ENCODE results near the gene KDF1. TPM values are rescaled to one million over a fixed set of nuclear protein-coding genes. Genes with fewer than 3 reads are reported as not detected.

KDF1 gene
- total and polyA plus RNA-seq, 2 donors (not counting 3 experiments of a cell fraction or from before 2014, with no cell fraction given) = not detected

DNA sequence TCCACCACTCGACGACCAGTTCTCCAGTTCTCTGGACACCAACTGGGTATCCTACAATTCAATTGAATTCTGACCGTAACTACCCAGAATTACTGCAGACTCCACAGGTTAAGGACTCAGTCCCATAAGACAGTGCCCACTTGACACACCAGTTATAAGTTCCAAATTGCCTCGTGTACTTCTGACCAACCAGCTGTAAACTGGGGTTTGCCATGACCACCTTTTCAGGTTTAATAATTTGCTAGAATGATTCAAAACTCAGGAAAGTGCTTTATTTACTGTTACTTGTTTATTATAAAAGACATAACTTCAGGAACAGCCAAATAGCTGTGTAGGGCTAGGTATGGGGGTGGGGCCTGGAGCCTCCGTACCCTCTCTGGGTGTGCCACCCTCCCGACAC is 23.4 kb downstream of the KDF1 start:
- H2AFZ ChIP-seq (ENCODE audit: low read depth, low read length) = no peak overlapping the region
- dilution Hi-C loops (cut with MboI; ENCODE audit: extremely low pct_ligation_motif_present, low sequenced_read_pairs) = no loop called here
- POLR2A ChIA-PET = no interaction called here
- H3K4me3 ChIP-seq (replicated peaks in 1 of 3; ENCODE audit: insufficient read depth in 1 of 3, low read depth in 1 of 3, low read length in 3 of 3) = no peak overlapping the region
- no peaks in the 10 kb centered on the region for H4K20me1 ChIP-seq (replicated peaks; ENCODE audit: control insufficient read depth, extremely low read depth, insufficient read depth, low read length)
- H3K27ac ChIP-seq (ENCODE audit: insufficient read depth, low read depth, low read length) = no peak overlapping the region
- peaks cover 0 to 15% of the 10 kb centered on the region in 2 experiments for H3K36me3 ChIP-seq (ENCODE audit: control insufficient read depth in 2 of 2, extremely low read depth in 1 of 2, insufficient read depth in 2 of 2, low read length in 2 of 2)
- H3K9ac ChIP-seq (replicated peaks; ENCODE audit: extremely low read depth, insufficient read depth, low read length) = no peak overlapping the region
- no TSS peak for BruUV-seq (replicated peaks)
- FAIRE-seq (no peak), DNase-seq (ENCODE audit: low read depth, low spot score) (no peak)
- peaks cover 48% of the 10 kb centered on the region for H3K79me2 ChIP-seq (ENCODE audit: control insufficient read depth, insufficient read depth, low read length)
- H3K27me3 ChIP-seq (ENCODE audit: control insufficient read depth in 2 of 2, insufficient read depth in 2 of 2, low read length in 2 of 2) = no peaks in the 10 kb centered on the region
- TF ChIP-seq EZH2 (IDR thresholded peaks at IDR 0.05; ENCODE audit: borderline replicate concordance, low read depth, low read length, severe bottlenecking) = no peak
- intact Hi-C loops (cut with micrococcal nuclease) = no loop called here
- no peak overlapping the region for H3K4me2 ChIP-seq (ENCODE audit: insufficient read depth, low read length)
- no peaks in the 10 kb centered on the region for H3K4me1 ChIP-seq (ENCODE audit: control insufficient read depth, extremely low read depth, insufficient read depth, low read length)
- CTCF ChIA-PET = no interaction called here
- H3K9me3 ChIP-seq (replicated peaks; ENCODE audit: control insufficient read depth, insufficient read depth, low read length) = no peaks in the 10 kb centered on the region
- H3K9me1 ChIP-seq (replicated peaks; ENCODE audit: control insufficient read depth, extremely low read depth, insufficient read depth, low read length) = no peaks in the 10 kb centered on the region

GRCh38 chr1:26932531-26932930 is 27.7 kb downstream of the KDF1 start:
- H3K9me3 ChIP-seq (replicated peaks; ENCODE audit: control insufficient read depth, insufficient read depth, low read length) = no peaks in the 10 kb centered on the region
- H3K36me3 ChIP-seq (ENCODE audit: control insufficient read depth in 2 of 2, extremely low read depth in 1 of 2, insufficient read depth in 2 of 2, low read length in 2 of 2) = peaks cover 12% of the 10 kb centered on the region in 2 experiments
- BruUV-seq (replicated peaks) = no TSS peak
- H3K4me2 ChIP-seq (ENCODE audit: insufficient read depth, low read length) = no peak overlapping the region
- peaks cover 56% of the 10 kb centered on the region for H3K79me2 ChIP-seq (ENCODE audit: control insufficient read depth, insufficient read depth, low read length)
- no peak overlapping the region for H3K4me3 ChIP-seq (replicated peaks in 1 of 3; ENCODE audit: insufficient read depth in 1 of 3, low read depth in 1 of 3, low read length in 3 of 3)
- ChIA-PET CTCF (no interaction called here), POLR2A (no interaction called here)
- H3K9ac ChIP-seq (replicated peaks; ENCODE audit: extremely low read depth, insufficient read depth, low read length) = no peak overlapping the region
- TF ChIP-seq POLR2AphosphoS5 (IDR thresholded peaks at IDR 0.05; ENCODE audit: insufficient read depth, low read depth, low read length) (no peak), JUN (IDR thresholded peaks at IDR 0.05; ENCODE audit: borderline replicate concordance, insufficient read depth, insufficient read length, low read depth) (no peak), MAX (IDR thresholded peaks at IDR 0.05; ENCODE audit: insufficient read depth, insufficient read length) (no peak), FOS (IDR thresholded peaks at IDR 0.05; ENCODE audit: borderline replicate concordance, insufficient read depth, low read length) (no peak), POLR2A (IDR thresholded peaks at IDR 0.05; ENCODE audit: low read depth, low read length) (no peak), EZH2 (IDR thresholded peaks at IDR 0.05; ENCODE audit: borderline replicate concordance, low read depth, low read length, severe bottlenecking) (no peak), MYC (IDR thresholded peaks at IDR 0.05; ENCODE audit: low read depth, low read length) (no peak), GATA2 (IDR thresholded peaks at IDR 0.05; ENCODE audit: insufficient read depth, insufficient read length, low read depth, low read length) (no peak)
- TF ChIP-seq, protein P1, sequence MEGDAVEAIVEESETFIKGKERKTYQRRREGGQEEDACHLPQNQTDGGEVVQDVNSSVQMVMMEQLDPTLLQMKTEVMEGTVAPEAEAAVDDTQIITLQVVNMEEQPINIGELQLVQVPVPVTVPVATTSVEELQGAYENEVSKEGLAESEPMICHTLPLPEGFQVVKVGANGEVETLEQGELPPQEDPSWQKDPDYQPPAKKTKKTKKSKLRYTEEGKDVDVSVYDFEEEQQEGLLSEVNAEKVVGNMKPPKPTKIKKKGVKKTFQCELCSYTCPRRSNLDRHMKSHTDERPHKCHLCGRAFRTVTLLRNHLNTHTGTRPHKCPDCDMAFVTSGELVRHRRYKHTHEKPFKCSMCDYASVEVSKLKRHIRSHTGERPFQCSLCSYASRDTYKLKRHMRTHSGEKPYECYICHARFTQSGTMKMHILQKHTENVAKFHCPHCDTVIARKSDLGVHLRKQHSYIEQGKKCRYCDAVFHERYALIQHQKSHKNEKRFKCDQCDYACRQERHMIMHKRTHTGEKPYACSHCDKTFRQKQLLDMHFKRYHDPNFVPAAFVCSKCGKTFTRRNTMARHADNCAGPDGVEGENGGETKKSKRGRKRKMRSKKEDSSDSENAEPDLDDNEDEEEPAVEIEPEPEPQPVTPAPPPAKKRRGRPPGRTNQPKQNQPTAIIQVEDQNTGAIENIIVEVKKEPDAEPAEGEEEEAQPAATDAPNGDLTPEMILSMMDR (IDR thresholded peaks at IDR 0.05; ENCODE audit: extremely low read depth in 1 of 2, insufficient read depth in 1 of 2, low read depth in 1 of 2, low read length in 2 of 2) = no peak
- dilution Hi-C loops (cut with MboI; ENCODE audit: extremely low pct_ligation_motif_present, low sequenced_read_pairs) (no loop called here), intact Hi-C loops (cut with micrococcal nuclease) (no loop called here)
- no peaks in the 10 kb centered on the region for H3K27me3 ChIP-seq (ENCODE audit: control insufficient read depth in 2 of 2, insufficient read depth in 2 of 2, low read length in 2 of 2)
- H2AFZ ChIP-seq (ENCODE audit: low read depth, low read length) = no peak overlapping the region
- H3K4me1 ChIP-seq (ENCODE audit: control insufficient read depth, extremely low read depth, insufficient read depth, low read length) = no peaks in the 10 kb centered on the region
- no peaks in the 10 kb centered on the region for H4K20me1 ChIP-seq (replicated peaks; ENCODE audit: control insufficient read depth, extremely low read depth, insufficient read depth, low read length)
- no peak for DNase-seq (ENCODE audit: low read depth, low spot score)
- FAIRE-seq = no peak
- no peaks in the 10 kb centered on the region for H3K9me1 ChIP-seq (replicated peaks; ENCODE audit: control insufficient read depth, extremely low read depth, insufficient read depth, low read length)
- no peak overlapping the region for H3K27ac ChIP-seq (ENCODE audit: insufficient read depth, low read depth, low read length)

Data from endothelial cell of umbilical vein (primary cell).